Activated T-helper 2 cell treated with anti-CD3 and anti-CD28 coated beads, Interferon-gamma antibody, Interleukin-2, Interleukin-4, amounts not matched to agents 10 μg/mL and 5 μg/mL and 100 μg/mL, durations not matched to agents 14 hours and 24 hours and 36 hours (primary cell): Measurements from ENCODE around the gene LMBRD1. TPM values are rescaled to one million over a fixed set of nuclear protein-coding genes. Genes with fewer than 3 reads are reported as not detected.
"Not testable (repeated sequence)": the region's sequence is repeated elsewhere in the genome, so short reads cannot be mapped to it uniquely, and the experiment has no call there.

Source experiments
- DNase-seq: peaks from one replicate; pipeline ENCODE4 v3.0.0; 2021; ENCODE audit warnings: low spot score
- H3K27ac Mint-ChIP-seq: one replicate; pipeline ENCODE4 v1.8.0; 2021; ENCODE audit warnings: mixed read lengths
- H3K27me3 Mint-ChIP-seq: one replicate; pipeline ENCODE4 v1.8.0; 2021; ENCODE audit warnings: low read depth, mixed read lengths
- H3K36me3 Mint-ChIP-seq: one replicate; pipeline ENCODE4 v1.8.0; 2021; ENCODE audit warnings: low read depth, mixed read lengths
- H3K4me1 Mint-ChIP-seq: one replicate; pipeline ENCODE4 v1.8.0; 2021; ENCODE audit warnings: low read depth, mixed read lengths
- H3K4me3 Mint-ChIP-seq: one replicate; pipeline ENCODE4 v1.8.0; 2021; ENCODE audit warnings: low read depth, mild to moderate bottlenecking, moderate library complexity, mixed read lengths
- H3K9me3 Mint-ChIP-seq: one replicate; pipeline ENCODE4 v1.8.0; 2021; ENCODE audit warnings: mixed read lengths
- intact Hi-C: fragments of 100-400 bp; cut with micrococcal nuclease; formaldehyde crosslinking; loops from one replicate; pipeline ENCODE4 v1.15.1; 2023
- total RNA-seq: library from RNA; stranded (reverse); gene quantifications from 2 replicates; pipeline ENCODE4 v1.2.3, GENCODE V29; 2022

LMBRD1 gene
- 18.9 and 20.8 TPM in 2 replicates for total RNA-seq

DNA sequence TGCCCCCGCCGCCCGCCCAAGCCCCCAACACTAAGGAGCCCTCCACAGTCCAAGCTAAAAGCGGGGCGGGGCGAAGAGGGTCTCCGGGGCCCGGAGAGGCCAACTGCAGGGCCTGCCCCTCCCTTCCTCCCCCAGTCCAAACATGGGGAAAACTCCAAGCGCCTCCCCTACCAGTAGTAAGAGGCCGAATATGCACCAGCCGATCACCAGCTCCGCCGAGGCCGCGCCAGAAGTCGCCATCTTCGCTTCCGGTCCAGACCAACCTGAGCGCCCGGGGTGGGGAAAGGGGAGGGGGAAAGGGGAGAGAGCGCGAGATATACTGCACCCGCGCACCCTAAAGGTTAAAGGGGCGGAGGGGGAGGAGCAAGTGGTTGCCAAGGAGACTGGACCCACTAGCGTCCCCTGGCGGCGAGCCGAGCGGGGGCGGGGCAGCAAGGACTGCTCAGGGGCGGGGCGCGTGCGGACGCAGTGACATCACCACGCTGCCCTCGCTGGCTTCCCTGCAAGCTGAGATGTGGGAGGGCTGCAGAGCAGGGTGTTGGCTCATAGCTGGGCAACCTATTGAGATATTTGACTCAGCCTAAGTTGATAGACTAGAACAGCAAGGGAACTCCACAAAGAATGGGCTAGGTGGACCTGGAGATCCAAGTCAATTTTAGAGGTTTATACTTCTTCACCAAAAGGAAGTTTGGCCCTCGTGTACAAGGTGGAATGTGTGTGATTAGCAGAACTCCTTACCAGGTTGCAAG, at the start of gene LMBRD1:
Gene LMBRD1, minus strand, starts transcription at position 369 of the 749 bp plus-strand sequence. Its CDS starts 129 bp downstream, at position 240.
- Mint-ChIP-seq H3K27me3 (no peaks in the 10 kb centered on the region), H3K4me3 (peak within 1 kb of the TSS; percentile 90), H3K36me3 (peaks cover 15% of the 10 kb centered on the region), H3K9me3 (peaks cover 4% of the 10 kb centered on the region), H3K27ac (peak within 1 kb of the TSS; percentile 89), H3K4me1 (peaks cover 33% of the 10 kb centered on the region)
- DNase-seq, result peak; percentile 96
- intact Hi-C loops, result loop anchor here (1.0 to 2.0 kb wide), 3 partner anchors 19 to 70 kb away; partner anchors contain the start of gene COL19A1

DNA sequence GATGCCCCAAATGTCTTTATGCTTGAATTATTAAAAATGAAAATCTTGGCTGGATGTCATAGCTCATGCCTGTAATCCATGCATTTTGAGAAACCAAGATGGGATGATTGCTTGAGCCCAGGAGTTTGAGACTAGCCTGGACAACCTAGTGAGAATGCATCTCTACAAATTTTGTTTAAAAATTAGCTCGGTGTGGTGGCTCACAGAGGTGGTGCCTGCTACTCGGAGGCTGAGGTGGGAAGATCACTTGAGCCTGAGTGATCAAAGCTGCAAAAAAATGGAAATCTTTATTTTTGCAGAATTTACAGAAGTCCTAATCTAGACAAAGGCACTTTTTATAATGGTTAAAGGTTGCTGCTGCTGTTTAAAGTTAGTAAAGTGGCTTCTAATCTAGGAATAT, 49.5 kb upstream of the LMBRD1 start:
- Mint-ChIP-seq H3K36me3 (no peaks in the 10 kb centered on the region), H3K27me3 (peaks cover 33% of the 10 kb centered on the region), H3K4me1 (peaks cover 3% of the 10 kb centered on the region), H3K4me3 (no peak overlapping the region), H3K9me3 (no peaks in the 10 kb centered on the region), H3K27ac (no peak overlapping the region)
- intact Hi-C loops, result no loop called here
- no peak for DNase-seq

DNA sequence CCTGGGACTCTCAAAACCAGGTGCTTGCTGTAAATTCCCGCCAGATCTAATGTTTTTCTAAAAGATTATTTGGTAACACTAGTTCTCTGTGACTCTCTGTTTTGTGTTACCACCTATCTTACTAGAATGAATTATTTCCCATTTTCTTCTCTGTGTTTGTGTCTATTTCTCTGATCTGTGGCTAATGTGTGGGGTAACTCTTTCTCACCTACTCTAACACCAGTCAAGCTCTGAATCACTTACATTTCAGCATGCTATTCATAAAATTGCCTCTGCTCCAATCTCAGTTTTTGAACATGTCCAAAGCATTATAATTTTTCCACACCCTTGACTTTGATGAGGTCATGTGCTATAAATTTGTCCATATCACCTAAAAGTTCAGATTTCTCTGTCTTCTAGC, 46.4 kb upstream of the LMBRD1 start:
- Mint-ChIP-seq H3K4me1 (no peaks in the 10 kb centered on the region), H3K27ac (no peak overlapping the region), H3K27me3 (peaks cover 37% of the 10 kb centered on the region), H3K36me3 (no peaks in the 10 kb centered on the region), H3K9me3 (no peaks in the 10 kb centered on the region), H3K4me3 (no peak overlapping the region)
- intact Hi-C loops, result no loop called here
- no peak for DNase-seq

DNA sequence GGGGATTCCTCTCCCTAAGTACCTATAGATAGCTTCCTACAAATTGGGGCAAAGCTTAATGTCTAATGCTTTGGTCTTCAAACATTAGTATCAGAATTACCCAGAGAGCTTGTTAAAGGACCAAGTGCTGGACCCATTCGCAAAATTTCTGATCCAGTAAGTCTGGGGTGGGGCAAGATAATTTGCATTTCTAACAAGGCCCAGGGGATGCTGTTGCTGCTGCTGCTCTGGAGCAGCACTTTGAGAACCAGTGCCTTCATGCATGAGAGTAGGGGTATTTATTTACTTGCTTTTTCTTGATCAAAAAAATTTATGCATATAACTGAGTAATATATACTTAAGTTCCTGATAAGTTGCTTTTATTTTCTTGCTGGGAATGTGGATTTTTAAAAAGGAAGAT, 45.1 kb upstream of the LMBRD1 start:
- Mint-ChIP-seq H3K27me3 (peaks cover 38% of the 10 kb centered on the region), H3K9me3 (no peaks in the 10 kb centered on the region), H3K27ac (no peak overlapping the region), H3K4me3 (no peak overlapping the region), H3K4me1 (no peaks in the 10 kb centered on the region), H3K36me3 (no peaks in the 10 kb centered on the region)
- intact Hi-C loops, result no loop called here
- DNase-seq, result no peak

DNA sequence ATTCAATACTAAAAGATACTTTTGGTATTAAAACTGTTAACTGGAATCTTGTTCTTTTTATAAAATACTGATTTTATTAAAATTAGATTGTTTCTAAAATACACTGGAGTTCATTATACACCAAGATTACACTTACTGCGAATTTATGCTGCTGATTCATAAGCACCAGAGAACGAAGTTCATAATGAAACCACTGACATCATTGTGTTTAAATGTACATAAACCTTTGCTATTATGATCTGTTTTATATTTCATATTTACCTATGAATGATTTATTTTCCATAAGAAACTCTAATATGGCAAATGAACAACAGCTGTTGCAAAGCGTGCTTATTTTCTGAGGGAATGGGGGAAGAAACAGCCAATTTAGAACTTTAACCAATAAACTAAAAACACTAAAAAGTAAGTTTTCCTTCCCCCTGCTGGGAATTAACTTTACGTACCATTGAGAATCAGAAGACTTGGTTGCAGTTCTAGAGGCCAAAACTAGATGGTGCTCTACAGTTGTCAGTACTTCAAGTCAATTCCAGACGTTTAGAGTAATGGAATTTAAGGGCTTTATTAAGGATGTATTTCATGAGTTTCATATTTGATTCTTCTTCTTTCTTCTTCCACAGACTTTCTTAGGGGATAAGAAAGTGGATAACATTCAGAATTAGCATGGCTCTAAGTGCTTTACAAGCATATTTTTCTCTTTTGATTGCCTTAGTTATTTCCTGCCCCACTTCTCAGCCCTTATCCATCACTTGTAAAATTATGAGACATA, 38.8 kb upstream of the LMBRD1 start:
- peaks cover 28% of the 10 kb centered on the region for H3K27me3 Mint-ChIP-seq
- no peak overlapping the region for H3K4me3 Mint-ChIP-seq
- no peaks in the 10 kb centered on the region for H3K36me3 Mint-ChIP-seq
- H3K4me1 Mint-ChIP-seq, result peaks cover 7% of the 10 kb centered on the region
- DNase-seq, result no peak
- H3K9me3 Mint-ChIP-seq, result no peaks in the 10 kb centered on the region
- no peak overlapping the region for H3K27ac Mint-ChIP-seq
- intact Hi-C loops, result loop anchor here (2.0 kb wide), 2 partner anchors 19 to 273 kb away; no protein-coding TSS in a partner anchor

DNA sequence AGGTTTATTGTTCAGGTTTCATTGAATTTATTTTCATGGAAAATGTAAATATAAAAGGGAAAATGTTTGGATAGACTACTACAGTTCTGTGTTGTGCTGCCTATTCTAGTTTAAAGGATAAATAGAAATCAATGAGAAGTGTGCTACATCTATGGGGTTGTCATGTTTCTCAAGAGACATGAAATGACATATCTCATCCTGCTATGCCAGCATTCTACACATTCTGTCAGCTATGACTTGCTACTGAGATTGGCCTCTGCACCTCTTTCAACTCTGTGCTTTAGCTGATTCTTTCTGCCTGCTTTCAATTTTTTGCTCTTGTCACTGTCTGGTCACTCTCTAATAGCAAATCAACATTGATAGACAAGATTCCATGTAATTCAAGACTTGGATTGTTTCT, 35.7 kb upstream of the LMBRD1 start:
- Mint-ChIP-seq H3K4me3 (no peak overlapping the region), H3K27ac (no peak overlapping the region), H3K4me1 (peaks cover 7% of the 10 kb centered on the region), H3K9me3 (no peaks in the 10 kb centered on the region), H3K27me3 (peaks cover 19% of the 10 kb centered on the region), H3K36me3 (no peaks in the 10 kb centered on the region)
- no peak for DNase-seq
- intact Hi-C loops, result no loop called here

DNA sequence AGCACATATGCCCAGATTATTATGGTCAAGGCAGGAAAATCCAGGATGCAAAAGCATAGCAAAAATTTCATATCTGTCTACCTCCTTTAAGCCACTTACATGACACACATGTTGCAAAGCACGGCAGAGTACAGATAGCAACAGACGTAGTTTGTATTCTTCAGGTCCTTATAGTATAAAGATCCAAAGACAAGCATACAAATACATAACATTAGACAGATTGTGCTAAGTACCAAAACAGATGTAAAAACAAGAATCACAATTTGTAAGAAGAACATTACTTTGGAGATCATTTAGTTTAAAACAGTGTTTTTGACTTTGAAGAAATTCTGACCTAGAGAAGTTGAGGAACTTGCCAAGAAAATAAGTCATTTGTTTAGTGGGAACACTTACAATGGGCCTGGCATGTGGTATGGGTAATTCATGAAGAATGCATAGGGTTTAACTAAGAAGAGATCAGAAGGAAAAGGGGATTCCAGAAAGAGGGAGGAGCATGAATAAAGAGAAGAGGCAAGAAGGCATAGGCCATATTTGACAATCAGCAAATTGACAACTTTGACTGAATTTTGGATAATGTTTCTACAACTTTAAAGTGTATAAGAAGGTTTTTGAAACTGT, 30.6 kb upstream of the LMBRD1 start:
- Mint-ChIP-seq H3K27ac (no peak overlapping the region), H3K27me3 (peaks cover 8% of the 10 kb centered on the region), H3K4me1 (no peaks in the 10 kb centered on the region), H3K36me3 (no peaks in the 10 kb centered on the region), H3K9me3 (no peaks in the 10 kb centered on the region), H3K4me3 (no peak overlapping the region)
- DNase-seq, result no peak
- intact Hi-C loops, result no loop called here

DNA sequence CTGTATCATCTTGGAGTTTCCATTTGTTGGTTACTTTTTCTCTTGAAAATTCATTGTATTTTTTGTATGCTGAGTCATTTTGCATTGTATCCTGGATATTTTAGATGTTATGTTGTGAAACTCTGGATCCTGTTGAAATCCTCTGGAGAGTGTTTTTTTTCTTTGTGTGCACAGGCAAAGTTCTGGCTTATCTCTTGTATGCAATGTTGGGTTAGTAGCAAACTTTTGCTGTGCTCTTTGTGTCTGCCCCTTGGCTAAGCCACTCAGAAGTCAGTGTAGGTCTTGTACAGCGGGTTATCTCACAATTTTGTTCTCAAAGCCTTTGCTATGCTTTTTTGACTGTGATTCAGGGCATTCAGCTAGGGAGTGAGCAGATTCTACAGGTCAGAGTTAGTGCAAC, 29.1 kb upstream of the LMBRD1 start:
- H3K4me3 Mint-ChIP-seq, result no peak overlapping the region
- no peaks in the 10 kb centered on the region for H3K36me3 Mint-ChIP-seq
- H3K4me1 Mint-ChIP-seq, result no peaks in the 10 kb centered on the region
- H3K27ac Mint-ChIP-seq, result no peak overlapping the region
- intact Hi-C loops, result no loop called here
- no peaks in the 10 kb centered on the region for H3K9me3 Mint-ChIP-seq
- DNase-seq, result no peak
- H3K27me3 Mint-ChIP-seq, result peaks cover 5% of the 10 kb centered on the region

DNA sequence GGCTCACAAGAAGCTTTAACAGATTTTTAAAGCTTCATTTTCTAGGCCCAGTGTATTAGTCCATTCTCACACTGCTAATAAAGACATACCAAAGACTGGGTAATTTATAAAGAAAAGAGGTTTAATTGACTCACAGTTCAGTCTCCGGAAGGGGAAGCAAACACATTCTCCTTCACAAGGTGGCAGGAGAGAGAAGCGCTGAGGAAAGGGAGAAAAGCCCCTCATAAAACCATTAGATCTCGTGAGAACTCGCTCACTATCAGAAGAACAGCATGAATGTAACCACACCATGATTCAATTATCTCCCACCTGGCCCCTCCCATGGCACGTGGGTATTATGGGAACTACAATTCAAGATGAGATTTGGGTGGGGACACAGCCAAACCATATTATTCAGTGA, 27.5 kb upstream of the LMBRD1 start:
- DNase-seq, H3K36me3 Mint-ChIP-seq, H3K9me3 Mint-ChIP-seq, H3K27ac Mint-ChIP-seq, H3K27me3 Mint-ChIP-seq, H3K4me3 Mint-ChIP-seq, intact Hi-C loops, H3K4me1 Mint-ChIP-seq: not testable (repeated sequence)

DNA sequence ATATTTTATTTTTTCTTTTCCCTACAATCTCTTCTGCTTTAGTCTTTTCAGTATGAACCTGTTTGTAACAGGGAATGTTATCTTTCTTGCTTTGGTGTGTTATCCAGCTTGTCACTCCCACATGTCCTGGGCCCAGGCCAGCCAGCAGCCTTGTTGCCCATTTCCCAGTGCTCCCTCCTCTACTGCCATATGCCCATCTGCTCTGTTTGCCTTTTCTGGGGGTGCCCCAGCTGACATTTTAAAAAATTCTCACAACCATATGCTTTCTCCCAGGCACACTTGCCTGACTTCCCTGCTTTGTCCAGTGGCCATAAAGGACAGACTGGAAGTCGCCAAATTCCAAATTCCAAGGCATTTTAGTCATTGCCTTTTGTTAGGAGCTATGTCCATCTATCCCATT, 23.6 kb upstream of the LMBRD1 start:
- no peak for DNase-seq
- Mint-ChIP-seq H3K4me1 (peaks cover 21% of the 10 kb centered on the region), H3K27me3 (no peaks in the 10 kb centered on the region), H3K4me3 (no peak overlapping the region), H3K36me3 (no peaks in the 10 kb centered on the region), H3K9me3 (no peaks in the 10 kb centered on the region), H3K27ac (no peak overlapping the region)
- intact Hi-C loops, result no loop called here

DNA sequence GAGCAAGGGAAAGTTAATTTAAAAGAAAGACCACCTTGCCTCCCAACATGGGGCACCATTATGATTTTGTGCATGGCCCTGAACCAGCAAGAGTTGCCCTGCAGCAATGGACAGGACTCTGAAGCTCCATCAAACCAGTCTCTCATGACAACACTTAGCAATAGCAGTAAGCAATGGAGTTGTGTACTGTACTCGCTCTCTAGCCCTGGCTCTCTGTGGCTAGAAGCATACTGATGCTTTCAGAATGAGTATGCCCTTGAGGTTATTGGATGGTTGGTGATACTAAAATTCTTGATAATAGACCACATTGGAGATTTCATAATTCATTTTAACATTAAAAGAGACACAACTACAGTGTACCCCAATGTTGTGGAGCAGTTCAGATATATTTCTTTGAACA, 23.2 kb upstream of the LMBRD1 start:
- no peak for DNase-seq
- peaks cover 25% of the 10 kb centered on the region for H3K4me1 Mint-ChIP-seq
- no peaks in the 10 kb centered on the region for H3K9me3 Mint-ChIP-seq
- H3K27me3 Mint-ChIP-seq, result no peaks in the 10 kb centered on the region
- H3K27ac Mint-ChIP-seq, result no peak overlapping the region
- H3K4me3 Mint-ChIP-seq, result no peak overlapping the region
- intact Hi-C loops, result no loop called here
- no peaks in the 10 kb centered on the region for H3K36me3 Mint-ChIP-seq

DNA sequence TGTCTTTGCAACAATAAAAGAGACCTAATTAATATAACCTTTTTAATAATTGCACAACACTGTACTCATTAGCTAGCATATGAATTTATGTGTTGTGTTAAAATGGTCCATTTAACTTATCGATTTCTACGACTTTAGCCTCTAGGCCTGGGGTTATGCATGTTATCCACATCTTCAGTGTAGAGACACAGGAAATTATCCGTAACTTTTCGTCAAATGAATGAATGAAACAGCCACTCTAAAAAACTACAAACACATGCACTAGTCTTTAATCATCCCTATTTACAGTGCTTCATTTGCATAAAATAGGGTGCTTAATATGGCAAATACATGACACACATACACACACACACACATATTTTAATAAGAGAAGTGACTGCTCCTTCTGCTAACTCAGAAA, 22.3 kb upstream of the LMBRD1 start:
- no peaks in the 10 kb centered on the region for H3K36me3 Mint-ChIP-seq
- H3K4me1 Mint-ChIP-seq, result peaks cover 32% of the 10 kb centered on the region
- DNase-seq, result no peak
- H3K27me3 Mint-ChIP-seq, result no peaks in the 10 kb centered on the region
- intact Hi-C loops, result loop anchor here (10.0 kb wide), 1 partner anchor 596 kb away; the partner anchor contains the start of gene FAM135A
- H3K27ac Mint-ChIP-seq, result no peak overlapping the region
- H3K4me3 Mint-ChIP-seq, result no peak overlapping the region
- H3K9me3 Mint-ChIP-seq, result no peaks in the 10 kb centered on the region
